PC-3 (cell line): ENCODE data around the gene C7orf57. TPM values are rescaled to one million over a fixed set of nuclear protein-coding genes. Genes with fewer than 3 reads are reported as not detected.

ENCODE experiments used
- ATAC-seq: fragments of 200-7000 bp; cut with Tn5 transposase; 2 replicates; pipeline ENCODE4 v1.9.1; 2020; ENCODE audit warnings: mild to moderate bottlenecking, moderate library complexity
- BruUV-seq: library from RNA; stranded (reverse); fragments of 400-500 nt; replicated peaks from 2 replicates; lab custom pipeline; 2021; lab: Mats Ljungman, UMichigan
- CTCF ChIA-PET: fragments of 300-600 bp; sonication (Branson Sonifier 250); formaldehyde crosslinking; loops from one replicate; lab custom pipeline; 2022; ENCODE audit warnings: antibody characterized with exemption; lab: Charles Lee
- POLR2A ChIA-PET: fragments of 300-600 bp; sonication (Branson Sonifier 250); formaldehyde crosslinking; loops from one replicate; lab custom pipeline; 2022; ENCODE audit warnings: antibody characterized with exemption; ENCODE audit not compliant: unreplicated experiment; lab: Charles Lee
- DNase-seq: peaks from one replicate; pipeline ENCODE4 v3.0.0-alpha.2; 2015
- H2AFZ ChIP-seq: fragments of 300-600 bp; sonication (generic); 2 replicates; pipeline ENCODE4 v1.6.0; 2016; ENCODE audit warnings: antibody characterized with exemption, low read length
- H3F3A ChIP-seq: fragments of 300-600 bp; sonication (generic); one replicate; pipeline ENCODE4 v1.6.0; 2017; ENCODE audit warnings: antibody characterized with exemption, low read length, control low read depth, mild to moderate bottlenecking; ENCODE audit not compliant: unreplicated experiment
- H3K27ac ChIP-seq: fragments of 300-600 bp; sonication (generic); 2 replicates; pipeline ENCODE4 v1.5.1; 2016; ENCODE audit warnings: mild to moderate bottlenecking, low read length
- H3K27me3 ChIP-seq: fragments of 300-600 bp; sonication (generic); 2 replicates; pipeline ENCODE4 v1.6.1; 2016; ENCODE audit warnings: low read length, mixed read lengths
- H3K36me3 ChIP-seq: fragments of 300-600 bp; sonication (generic); 2 replicates; pipeline ENCODE4 v1.6.1; 2016; ENCODE audit warnings: low read depth, mixed run types, low read length, mixed read lengths
- H3K4me1 ChIP-seq: fragments of 300-600 bp; sonication (generic); 2 replicates; pipeline ENCODE4 v1.5.1; 2016; ENCODE audit warnings: low read length; ENCODE audit not compliant: insufficient read depth
- H3K4me2 ChIP-seq: fragments of 300-600 bp; sonication (generic); 2 replicates; pipeline ENCODE4 v1.6.0; 2016; ENCODE audit warnings: low read length
- H3K4me3 ChIP-seq: fragments of 300-600 bp; sonication (generic); 2 replicates; pipeline ENCODE4 v1.5.1; 2016; ENCODE audit warnings: mild to moderate bottlenecking, low read length, mixed read lengths
- H3K79me2 ChIP-seq: fragments of 300-600 bp; sonication (generic); 2 replicates; pipeline ENCODE4 v1.6.1; 2017; ENCODE audit warnings: low read length, mixed read lengths
- H3K9ac ChIP-seq: fragments of 300-600 bp; sonication (generic); 2 replicates; pipeline ENCODE4 v1.6.0; 2016; ENCODE audit warnings: mild to moderate bottlenecking, low read length
- H3K9me2 ChIP-seq: fragments of 300-600 bp; sonication (generic); replicated peaks from 2 replicates; pipeline ENCODE4 v1.6.1; 2016; ENCODE audit warnings: mixed run types, low read length, mixed read lengths
- H3K9me3 ChIP-seq: fragments of 300-600 bp; sonication (generic); 2 replicates; pipeline ENCODE4 v1.6.1; 2016; ENCODE audit warnings: low read length, mixed read lengths
- H4K20me1 ChIP-seq: fragments of 300-600 bp; sonication (generic); 2 replicates; pipeline ENCODE4 v1.6.1; 2016; ENCODE audit warnings: low read length, mixed read lengths
- EZH2 ChIP-seq: fragments of 300-600 bp; sonication (generic); IDR thresholded peaks from one replicate; pipeline ENCODE4 v1.6.1; 2017; ENCODE audit warnings: antibody characterized with exemption, mild to moderate bottlenecking, low read length; ENCODE audit not compliant: unreplicated experiment
- EZH2phosphoT487 ChIP-seq: fragments of 300-600 bp; sonication (generic); IDR thresholded peaks from 2 replicates; pipeline ENCODE4 v1.6.1; 2018; ENCODE audit warnings: mild to moderate bottlenecking, antibody characterized with exemption, low read length, borderline replicate concordance
- intact Hi-C: fragments of 100-400 bp; cut with micrococcal nuclease; formaldehyde crosslinking; loops from 2 replicates; pipeline ENCODE4 v1.9.0; 2023
- total RNA-seq: library from RNA; depleted of rRNA; stranded (reverse); fragments of >200 nt; gene quantifications from 2 replicates; pipeline ENCODE4 v1.2.3, GENCODE V29; 2014
- TF ChIP-seq, protein P1 (sequence below): fragments of 300-600 bp; sonication (generic); conservative IDR thresholded peaks from 2 replicates; pipeline ENCODE4 v1.5.1; 2017; ENCODE audit warnings: antibody characterized with exemption, low read depth, mild to moderate bottlenecking, low read length

The C7orf57 gene
- total RNA-seq, 1 experiment from 2014 or later, result 0.15 TPM

DNA sequence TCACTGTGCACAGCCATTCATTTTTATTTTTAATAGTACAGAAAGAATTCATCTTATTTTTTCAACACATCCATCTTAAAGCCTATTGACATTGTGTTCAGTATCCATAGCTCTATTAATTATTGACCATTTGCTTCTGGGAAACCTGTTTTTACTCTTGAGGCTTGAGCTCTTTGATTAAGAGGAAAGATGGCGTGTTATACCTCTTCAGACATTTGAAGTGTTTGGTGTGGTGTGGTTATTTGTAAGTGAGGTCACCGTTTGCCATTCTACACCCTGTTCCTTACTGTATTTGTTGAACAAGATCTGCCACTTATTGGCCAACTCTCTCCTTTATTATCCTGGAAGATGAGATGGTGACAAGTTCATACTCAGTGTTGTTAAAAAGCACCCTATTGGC is 18.4 kb downstream of the C7orf57 start:
- no peaks in the 10 kb centered on the region for H3K9me2 ChIP-seq
- H3K4me1 ChIP-seq, result peaks cover 7% of the 10 kb centered on the region
- no peaks in the 10 kb centered on the region for H3K79me2 ChIP-seq
- no peak overlapping the region for H2AFZ ChIP-seq
- intact Hi-C loops, result no loop called here
- DNase-seq, result no peak
- H4K20me1 ChIP-seq, result no peaks in the 10 kb centered on the region
- ChIA-PET POLR2A (no interaction called here), CTCF (no interaction called here)
- H3K4me3 ChIP-seq, result no peak overlapping the region
- H3K4me2 ChIP-seq, result no peak overlapping the region
- ATAC-seq, result no peak
- TF ChIP-seq EZH2phosphoT487 (no peak), EZH2 (no peak)
- TF ChIP-seq, protein P1, sequence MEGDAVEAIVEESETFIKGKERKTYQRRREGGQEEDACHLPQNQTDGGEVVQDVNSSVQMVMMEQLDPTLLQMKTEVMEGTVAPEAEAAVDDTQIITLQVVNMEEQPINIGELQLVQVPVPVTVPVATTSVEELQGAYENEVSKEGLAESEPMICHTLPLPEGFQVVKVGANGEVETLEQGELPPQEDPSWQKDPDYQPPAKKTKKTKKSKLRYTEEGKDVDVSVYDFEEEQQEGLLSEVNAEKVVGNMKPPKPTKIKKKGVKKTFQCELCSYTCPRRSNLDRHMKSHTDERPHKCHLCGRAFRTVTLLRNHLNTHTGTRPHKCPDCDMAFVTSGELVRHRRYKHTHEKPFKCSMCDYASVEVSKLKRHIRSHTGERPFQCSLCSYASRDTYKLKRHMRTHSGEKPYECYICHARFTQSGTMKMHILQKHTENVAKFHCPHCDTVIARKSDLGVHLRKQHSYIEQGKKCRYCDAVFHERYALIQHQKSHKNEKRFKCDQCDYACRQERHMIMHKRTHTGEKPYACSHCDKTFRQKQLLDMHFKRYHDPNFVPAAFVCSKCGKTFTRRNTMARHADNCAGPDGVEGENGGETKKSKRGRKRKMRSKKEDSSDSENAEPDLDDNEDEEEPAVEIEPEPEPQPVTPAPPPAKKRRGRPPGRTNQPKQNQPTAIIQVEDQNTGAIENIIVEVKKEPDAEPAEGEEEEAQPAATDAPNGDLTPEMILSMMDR, result no peak
- BruUV-seq, result no TSS peak
- H3K36me3 ChIP-seq, result no peaks in the 10 kb centered on the region
- no peak overlapping the region for H3K27ac ChIP-seq
- H3K27me3 ChIP-seq, result no peaks in the 10 kb centered on the region
- H3F3A ChIP-seq, result no peaks in the 10 kb centered on the region
- H3K9ac ChIP-seq, result no peak overlapping the region
- no peaks in the 10 kb centered on the region for H3K9me3 ChIP-seq

DNA sequence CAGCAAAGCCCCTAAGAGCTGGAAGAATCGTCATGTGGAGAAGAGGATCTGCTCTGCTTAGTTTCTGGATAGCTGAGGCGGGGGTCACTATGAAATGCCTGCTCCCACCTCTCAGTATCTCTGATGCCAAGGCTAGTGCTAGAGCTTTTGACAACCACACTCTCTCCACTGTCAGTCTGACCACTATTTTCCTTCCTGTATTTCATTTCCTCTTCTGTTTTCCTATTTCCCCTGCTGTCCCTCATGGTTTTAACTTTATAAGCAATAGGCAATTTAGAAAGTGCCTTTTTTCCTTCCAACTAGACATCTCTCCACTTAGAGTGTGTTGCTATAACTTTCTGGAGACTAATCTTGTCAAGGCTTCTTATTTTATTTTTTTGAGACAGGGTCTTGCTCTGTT is 23.6 kb downstream of the C7orf57 start:
- Histone ChIP-seq H3K9me2 (no peaks in the 10 kb centered on the region), H3K79me2 (no peaks in the 10 kb centered on the region), H3F3A (no peaks in the 10 kb centered on the region), H3K9me3 (no peaks in the 10 kb centered on the region), H3K27ac (no peak overlapping the region), H2AFZ (no peak overlapping the region), H4K20me1 (no peaks in the 10 kb centered on the region), H3K9ac (no peak overlapping the region), H3K4me3 (no peak overlapping the region), H3K4me2 (no peak overlapping the region), H3K36me3 (no peaks in the 10 kb centered on the region), H3K4me1 (no peaks in the 10 kb centered on the region), H3K27me3 (no peaks in the 10 kb centered on the region)
- ATAC-seq, result no peak
- POLR2A ChIA-PET, result no interaction called here
- intact Hi-C loops, result no loop called here
- no peak for DNase-seq
- CTCF ChIA-PET, result no interaction called here
- BruUV-seq, result no TSS peak
- TF ChIP-seq EZH2 (no peak), EZH2phosphoT487 (no peak)
- TF ChIP-seq, protein P1, result no peak

DNA sequence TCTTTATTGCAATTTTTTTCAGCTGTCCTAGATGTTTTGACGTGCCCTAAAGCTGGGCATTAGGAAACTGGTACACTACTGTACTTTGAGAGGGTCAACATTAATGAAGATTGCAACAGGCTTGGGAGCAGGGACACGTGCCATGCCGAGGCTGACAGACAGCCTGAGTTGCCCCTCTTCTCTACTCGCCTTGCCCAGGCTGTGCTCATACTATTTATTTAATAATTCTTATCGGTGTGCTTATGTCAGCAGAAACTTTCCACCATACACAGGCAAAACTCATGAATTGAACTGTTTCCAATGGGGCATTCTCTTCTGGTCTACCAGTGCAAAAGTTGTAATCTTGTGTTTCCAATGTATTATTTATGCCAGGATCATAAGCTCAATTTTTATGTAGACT is 24.4 kb downstream of the C7orf57 start:
- DNase-seq, result no peak
- Histone ChIP-seq H3K27me3 (no peaks in the 10 kb centered on the region), H3K79me2 (no peaks in the 10 kb centered on the region), H3K4me2 (no peak overlapping the region), H2AFZ (no peak overlapping the region), H3K9ac (no peak overlapping the region), H3K4me3 (no peak overlapping the region), H3K9me3 (no peaks in the 10 kb centered on the region), H3K9me2 (no peaks in the 10 kb centered on the region), H4K20me1 (no peaks in the 10 kb centered on the region), H3F3A (no peaks in the 10 kb centered on the region), H3K27ac (no peak overlapping the region), H3K4me1 (no peaks in the 10 kb centered on the region), H3K36me3 (no peaks in the 10 kb centered on the region)
- ChIA-PET CTCF (no interaction called here), POLR2A (no interaction called here)
- no peak for ATAC-seq
- no TSS peak for BruUV-seq
- TF ChIP-seq, protein P1, result no peak
- TF ChIP-seq EZH2phosphoT487 (no peak), EZH2 (no peak)
- intact Hi-C loops, result no loop called here
